ENCODE measurements around the gene PLEKHG2.

Gene PLEKHG2

GRCh38 chr19:39384839-39385568 is 27.5 kb upstream of the PLEKHG2 start:
- no peak for DNase-seq

- DNase-seq, result no peak
Observed at GRCh38 chr19:39385629-39386411, 26.6 kb upstream of the PLEKHG2 start.

GRCh38 chr19:39386557-39386956 is 25.9 kb upstream of the PLEKHG2 start:
- DNase-seq, result no peak

GRCh38 chr19:39388657-39389056 is 23.8 kb upstream of the PLEKHG2 start:
- no peak for DNase-seq

GRCh38 chr19:39389631-39390414 is 22.6 kb upstream of the PLEKHG2 start:
- peak; percentile 33 for DNase-seq

- no peak for DNase-seq
Observed at GRCh38 chr19:39390451-39390750, 22.1 kb upstream of the PLEKHG2 start.

GRCh38 chr19:39390751-39391437 is 21.6 kb upstream of the PLEKHG2 start, which contains the start of the genes MED29 and PAF1:
MED29 (plus strand) TSS chr19:39391378; CDS start chr19:39391423, 45 bp downstream.
PAF1 (minus strand) TSS chr19:39391106; CDS start chr19:39390864, 242 bp downstream.
- DNase-seq, result peak; percentile 100

GRCh38 chr19:39397360-39398296 is 14.8 kb upstream of the PLEKHG2 start:
- DNase-seq, result peak; percentile 89

- no peak for DNase-seq
Observed at GRCh38 chr19:39398297-39398864, 14.1 kb upstream of the PLEKHG2 start.

GRCh38 chr19:39399668-39400050 is 12.8 kb upstream of the PLEKHG2 start:
- no peak for DNase-seq

GRCh38 chr19:39400061-39400460 is 12.4 kb upstream of the PLEKHG2 start:
- no peak for DNase-seq

GRCh38 chr19:39401070-39401548 is 11.4 kb upstream of the PLEKHG2 start:
- no peak for DNase-seq

GRCh38 chr19:39401549-39402345 is 10.7 kb upstream of the PLEKHG2 start:
- DNase-seq, result no peak

GRCh38 chr19:39402346-39403300 is 9.8 kb upstream of the PLEKHG2 start:
- DNase-seq, result peak; percentile 82

- DNase-seq, result peak; percentile 99
Observed at GRCh38 chr19:39403331-39404312, 8.8 kb upstream of the PLEKHG2 start.

- no peak for DNase-seq
Observed at GRCh38 chr19:39405261-39405957, 7.1 kb upstream of the PLEKHG2 start.

Measured in NCI-H82 (cell line).